HG02973 (cell line): ENCODE results near the gene AGR2.

Experiments
- ATAC-seq: cut with Tn5 transposase; IDR thresholded peaks from one replicate; pipeline ENCODE4 v1.9.1; 2021; ENCODE audit warnings: moderate library complexity; ENCODE audit not compliant: unreplicated experiment

The AGR2 gene

DNA sequence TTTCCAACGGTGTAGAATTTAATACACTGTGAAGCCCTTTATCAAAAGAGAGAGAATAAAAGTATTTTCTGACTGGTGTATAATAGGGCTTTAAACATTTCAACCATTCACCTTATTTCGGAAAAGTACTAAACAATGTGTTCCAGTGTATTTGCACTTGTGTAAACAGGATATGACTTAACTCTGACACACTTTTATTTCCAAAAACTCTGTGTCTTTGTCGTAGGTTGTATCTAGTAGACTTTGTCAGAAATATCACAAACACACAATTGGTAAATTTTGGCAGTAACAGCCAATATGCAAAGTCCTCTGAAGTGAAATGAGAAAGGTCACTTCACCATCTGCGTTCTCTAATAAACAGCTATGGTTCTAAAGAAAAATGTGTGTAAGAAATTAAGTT, 61.6 kb downstream of the AGR2 start:
- ATAC-seq = no peak

DNA sequence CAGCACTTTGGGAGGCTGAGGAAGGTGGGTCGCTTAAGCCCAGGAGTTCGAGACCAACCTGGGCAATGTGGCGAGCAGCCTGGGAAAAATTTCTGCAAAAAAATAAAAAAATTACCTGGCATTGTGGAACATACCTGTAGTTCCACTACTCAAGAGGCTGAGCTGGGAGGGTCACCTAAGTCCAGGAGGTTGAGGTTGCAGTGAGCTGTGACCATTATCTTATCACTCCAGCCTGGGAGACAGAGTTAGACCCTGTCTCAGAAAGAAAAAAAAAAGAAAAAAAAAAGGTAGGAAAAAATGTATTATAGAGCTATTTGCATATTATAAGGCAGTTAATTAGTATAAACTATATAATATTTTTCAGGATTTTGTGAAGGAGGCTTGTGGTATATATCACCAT, 62.3 kb downstream of the AGR2 start:
- no peak for ATAC-seq
